ENCODE data around the gene NSA2. TPM values are rescaled to one million over a fixed set of nuclear protein-coding genes. Genes with fewer than 3 reads are reported as not detected.
"Not testable (repeated sequence)": the region's sequence is repeated elsewhere in the genome, so short reads cannot be mapped to it uniquely, and the experiment has no call there.

NSA2 gene
- total RNA-seq, 4 donors from 2014 or later, result 91.5 to 229 (median 112) TPM

DNA sequence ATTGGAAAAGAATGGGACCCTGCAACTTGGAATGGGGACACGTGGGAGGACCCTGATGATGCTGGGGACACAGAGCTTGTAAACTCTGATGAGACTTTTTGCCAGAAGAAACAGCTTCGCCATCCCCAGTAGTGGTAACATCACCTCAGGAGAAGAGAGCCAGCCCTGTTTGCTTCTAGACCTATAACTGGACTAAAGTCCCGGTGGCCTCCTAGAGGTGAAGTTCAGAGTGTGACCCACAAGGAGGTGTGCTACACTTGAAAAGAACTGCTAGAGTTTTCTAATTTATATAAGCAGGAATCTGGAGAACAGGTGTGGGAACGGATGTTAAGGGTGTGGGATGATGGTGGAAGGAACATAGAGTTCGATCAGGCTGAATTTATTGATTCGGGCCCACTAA lies 19.8 kb downstream of the NSA2 start:
- no peaks in the 10 kb centered on the region for H3K27me3 ChIP-seq
- H3K4me1 ChIP-seq, result no peaks in the 10 kb centered on the region
- intact Hi-C loops (cut with DNase I; ENCODE audit: low total_unique reads), result no loop called here
- no peaks in the 10 kb centered on the region for H3K36me3 ChIP-seq
- H3K27ac ChIP-seq, result no peak overlapping the region
- H3K9me3 ChIP-seq, result no peaks in the 10 kb centered on the region
- no peak overlapping the region for H3K4me3 ChIP-seq
- DNase-seq, result no peak
- TF ChIP-seq, protein P1, sequence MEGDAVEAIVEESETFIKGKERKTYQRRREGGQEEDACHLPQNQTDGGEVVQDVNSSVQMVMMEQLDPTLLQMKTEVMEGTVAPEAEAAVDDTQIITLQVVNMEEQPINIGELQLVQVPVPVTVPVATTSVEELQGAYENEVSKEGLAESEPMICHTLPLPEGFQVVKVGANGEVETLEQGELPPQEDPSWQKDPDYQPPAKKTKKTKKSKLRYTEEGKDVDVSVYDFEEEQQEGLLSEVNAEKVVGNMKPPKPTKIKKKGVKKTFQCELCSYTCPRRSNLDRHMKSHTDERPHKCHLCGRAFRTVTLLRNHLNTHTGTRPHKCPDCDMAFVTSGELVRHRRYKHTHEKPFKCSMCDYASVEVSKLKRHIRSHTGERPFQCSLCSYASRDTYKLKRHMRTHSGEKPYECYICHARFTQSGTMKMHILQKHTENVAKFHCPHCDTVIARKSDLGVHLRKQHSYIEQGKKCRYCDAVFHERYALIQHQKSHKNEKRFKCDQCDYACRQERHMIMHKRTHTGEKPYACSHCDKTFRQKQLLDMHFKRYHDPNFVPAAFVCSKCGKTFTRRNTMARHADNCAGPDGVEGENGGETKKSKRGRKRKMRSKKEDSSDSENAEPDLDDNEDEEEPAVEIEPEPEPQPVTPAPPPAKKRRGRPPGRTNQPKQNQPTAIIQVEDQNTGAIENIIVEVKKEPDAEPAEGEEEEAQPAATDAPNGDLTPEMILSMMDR (IDR thresholded peaks at IDR 0.05), result no peak
- TF ChIP-seq POLR2A (IDR thresholded peaks at IDR 0.05), result no peak

DNA sequence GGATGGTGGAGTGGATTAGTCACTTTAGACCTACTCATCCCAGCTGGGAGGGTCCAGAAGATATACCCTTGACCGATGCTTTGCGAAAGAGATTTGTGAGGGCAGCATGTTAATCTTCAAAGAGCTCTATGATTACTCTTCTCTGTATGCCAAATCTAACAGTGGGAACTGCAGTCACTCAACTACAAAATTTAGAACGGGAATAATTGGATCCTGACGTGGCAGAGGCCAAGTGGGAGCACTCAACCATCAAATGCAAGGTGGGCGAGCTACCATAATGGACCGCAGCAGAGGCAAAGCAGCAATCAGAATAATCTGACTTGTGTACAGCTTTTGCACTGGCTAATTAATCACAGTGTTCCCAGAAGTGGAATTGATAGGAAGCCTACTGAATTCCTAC lies 20.4 kb downstream of the NSA2 start:
- Histone ChIP-seq H3K4me3 (no peak overlapping the region), H3K27ac (no peak overlapping the region), H3K4me1 (no peaks in the 10 kb centered on the region), H3K9me3 (no peaks in the 10 kb centered on the region), H3K27me3 (no peaks in the 10 kb centered on the region), H3K36me3 (no peaks in the 10 kb centered on the region)
- no peak for DNase-seq
- TF ChIP-seq, protein P1 (IDR thresholded peaks at IDR 0.05), result no peak
- no peak for TF ChIP-seq POLR2A (IDR thresholded peaks at IDR 0.05)
- intact Hi-C loops (cut with DNase I; ENCODE audit: low total_unique reads), result no loop called here

DNA sequence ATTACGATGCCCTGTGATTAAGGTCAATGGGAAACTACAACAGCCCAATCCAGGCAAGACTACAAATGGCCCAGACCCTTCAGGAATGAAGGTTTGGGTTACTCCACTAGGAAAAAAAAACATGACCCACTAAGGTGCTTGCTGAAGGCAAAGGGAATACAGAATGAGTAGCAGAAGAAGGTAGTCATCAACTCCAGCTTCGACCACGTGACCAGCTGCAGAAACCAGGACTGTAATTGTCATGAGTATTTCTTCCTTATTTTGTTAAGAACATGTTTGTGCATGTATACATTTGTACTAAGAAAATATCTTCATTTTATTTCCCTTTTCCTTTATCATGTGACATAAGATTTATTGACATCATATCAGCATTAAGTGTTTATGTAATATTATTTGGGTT lies 24.6 kb downstream of the NSA2 start:
- H3K9me3 ChIP-seq; H3K27me3 ChIP-seq; H3K27ac ChIP-seq; H3K4me1 ChIP-seq; H3K36me3 ChIP-seq; intact Hi-C loops (cut with DNase I; ENCODE audit: low total_unique reads); H3K4me3 ChIP-seq; DNase-seq: not testable (repeated sequence)

DNA sequence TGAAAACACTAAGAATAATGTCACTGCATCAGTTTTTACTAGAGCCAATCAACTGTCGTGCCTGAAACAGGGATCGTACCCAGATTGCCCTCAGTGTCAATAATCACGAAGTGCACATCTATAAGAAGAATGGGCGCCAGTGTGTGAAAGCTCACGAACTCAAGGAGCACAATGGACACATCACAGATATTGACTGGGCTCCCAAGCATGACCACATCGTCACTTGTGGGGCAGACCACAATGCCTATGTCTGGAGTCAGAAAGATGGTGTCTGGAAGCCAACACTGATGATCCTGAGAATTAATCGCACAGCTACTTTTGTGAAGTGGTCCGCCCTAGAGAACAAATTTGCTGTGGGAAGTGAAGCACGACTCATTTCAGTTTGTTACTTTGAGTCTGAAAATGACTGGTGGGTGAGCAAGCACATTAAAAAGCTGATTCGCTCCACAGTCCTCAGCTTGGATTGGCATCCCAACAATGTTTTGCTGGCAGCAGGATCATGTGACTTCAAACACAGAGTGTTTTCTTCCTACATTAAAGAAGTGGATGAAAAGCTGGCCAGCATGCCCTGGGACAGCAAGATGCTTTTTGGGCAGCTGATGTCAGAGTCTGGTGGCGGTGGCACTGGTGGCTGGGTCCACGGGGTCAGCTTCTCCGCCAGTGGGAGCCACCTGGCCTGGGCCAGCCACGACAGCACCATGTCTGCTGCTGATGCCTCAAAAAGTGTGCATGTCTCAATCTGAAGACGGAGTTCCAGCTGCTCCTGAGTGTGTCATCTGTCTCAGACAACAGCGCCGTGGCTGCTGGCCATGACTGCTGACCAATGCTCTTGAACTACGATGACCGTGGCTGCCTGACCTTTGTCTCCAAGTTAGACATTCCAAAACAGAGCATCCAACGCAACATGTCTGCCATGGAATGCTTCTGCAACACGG lies 32.2 kb downstream of the NSA2 start:
- no peaks in the 10 kb centered on the region for H3K27me3 ChIP-seq
- no peaks in the 10 kb centered on the region for H3K4me1 ChIP-seq
- DNase-seq, result no peak
- no peaks in the 10 kb centered on the region for H3K36me3 ChIP-seq
- TF ChIP-seq, protein P1 (IDR thresholded peaks at IDR 0.05), result no peak
- no peak for TF ChIP-seq POLR2A (IDR thresholded peaks at IDR 0.05)
- intact Hi-C loops (cut with DNase I; ENCODE audit: low total_unique reads), result no loop called here
- no peaks in the 10 kb centered on the region for H3K9me3 ChIP-seq
- no peak overlapping the region for H3K27ac ChIP-seq
- no peak overlapping the region for H3K4me3 ChIP-seq

DNA sequence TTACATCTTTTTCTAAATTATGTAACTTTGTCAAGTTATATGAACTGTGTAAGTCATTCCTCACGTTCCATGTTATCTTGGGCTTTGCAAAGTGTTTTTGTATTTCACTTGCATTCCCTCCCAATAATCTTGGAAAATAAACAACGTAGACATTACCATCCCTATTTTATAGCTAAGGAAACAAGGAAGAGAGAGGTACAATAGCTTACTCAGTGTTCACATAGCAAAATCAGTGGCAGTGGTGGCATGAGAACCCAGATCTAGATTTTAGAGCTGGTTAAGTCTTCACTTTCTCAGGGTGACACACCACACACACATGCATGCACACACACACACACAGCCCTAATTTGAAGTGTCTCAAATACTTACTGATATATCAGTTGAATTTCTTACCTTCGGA lies 34.1 kb downstream of the NSA2 start:
- Histone ChIP-seq H3K36me3 (no peaks in the 10 kb centered on the region), H3K9me3 (no peaks in the 10 kb centered on the region), H3K4me1 (no peaks in the 10 kb centered on the region), H3K27me3 (no peaks in the 10 kb centered on the region), H3K4me3 (no peak overlapping the region), H3K27ac (no peak overlapping the region)
- intact Hi-C loops (cut with DNase I; ENCODE audit: low total_unique reads), result no loop called here
- no peak for TF ChIP-seq POLR2A (IDR thresholded peaks at IDR 0.05)
- TF ChIP-seq, protein P1 (IDR thresholded peaks at IDR 0.05), result no peak
- DNase-seq, result no peak
